IPS DF 6.9 (cell line): ENCODE results near the gene PITX3.
"Not testable (repeated sequence)": the region's sequence is repeated elsewhere in the genome, so short reads cannot be mapped to it uniquely, and the experiment has no call there.

ENCODE experiments used
- DNase-seq: peaks from one replicate; pipeline ENCODE4 v3.0.0-alpha.2; 2013; ENCODE audit warnings: low read depth, low spot score
- H3K27ac ChIP-seq: one replicate; pipeline ENCODE4 v1.5.1; 2013; ENCODE audit warnings: low read length, control low read depth
- H3K27me3 ChIP-seq: 2 replicates; pipeline ENCODE4 v1.6.1; 2013; ENCODE audit warnings: mild to moderate bottlenecking, low read length; ENCODE audit not compliant: control insufficient read depth, insufficient read depth
- H3K36me3 ChIP-seq: 2 replicates; pipeline ENCODE4 v1.6.1; 2013; ENCODE audit warnings: low read length; ENCODE audit not compliant: control insufficient read depth, insufficient read depth
- H3K4me1 ChIP-seq: 2 replicates; pipeline ENCODE4 v1.6.1; 2013; ENCODE audit warnings: low read length; ENCODE audit not compliant: control insufficient read depth, insufficient read depth
- H3K4me3 ChIP-seq: 2 replicates; pipeline ENCODE4 v1.5.1; 2013; ENCODE audit warnings: mild to moderate bottlenecking, low read length
- H3K9me3 ChIP-seq: 2 replicates; pipeline ENCODE4 v1.6.1; 2013; ENCODE audit warnings: low read length, inconsistent platforms; ENCODE audit not compliant: control insufficient read depth, insufficient read depth
- whole genome bisulfite sequencing: extraction: QIAGEN DNeasy Blood & Tissue Kit; methylation state at CpG from one replicate; pipeline ENCODE4 v1.1.7; 2013; ENCODE audit warnings: mixed read lengths, missing lambda C conversion rate; ENCODE audit not compliant: insufficient read length, insufficient coverage; 5-methylcytosine and 5-hydroxymethylcytosine counted together

PITX3 gene

GRCh38 chr10:102202386-102202785 is 38.9 kb downstream of the PITX3 start:
- WGBS = no CpG with 5 or more reads among the region's 1 CpG
- Histone ChIP-seq H3K4me3 (no peak overlapping the region), H3K36me3 (no peaks in the 10 kb centered on the region), H3K27me3 (no peaks in the 10 kb centered on the region), H3K4me1 (no peaks in the 10 kb centered on the region), H3K27ac (no peak overlapping the region), H3K9me3 (peaks cover 2% of the 10 kb centered on the region; the same call in 1 of the 2 replicates)
- DNase-seq = no peak

- no peak for DNase-seq
- Histone ChIP-seq H3K4me3 (no peak overlapping the region), H3K27ac (no peak overlapping the region), H3K9me3 (peaks cover 2% of the 10 kb centered on the region), H3K36me3 (no peaks in the 10 kb centered on the region), H3K27me3 (no peaks in the 10 kb centered on the region), H3K4me1 (no peaks in the 10 kb centered on the region)
- WGBS = no CpG with 5 or more reads among the region's 34 CpGs
Observed at GRCh38 chr10:102200751-102201640, 40.3 kb downstream of the PITX3 start.

- no peak overlapping the region for H3K27ac ChIP-seq
- H3K4me3 ChIP-seq = no peak overlapping the region
- H3K9me3 ChIP-seq = no peaks in the 10 kb centered on the region; the same call in 1 of the 2 replicates
- DNase-seq = no peak
- H3K27me3 ChIP-seq = no peaks in the 10 kb centered on the region
- no CpG with 5 or more reads among the region's 2 CpGs for WGBS
- H3K4me1 ChIP-seq = no peaks in the 10 kb centered on the region
- H3K36me3 ChIP-seq = no peaks in the 10 kb centered on the region
Observed at GRCh38 chr10:102198027-102198426, 43.3 kb downstream of the PITX3 start.

- Histone ChIP-seq H3K27ac (no peak overlapping the region), H3K4me1 (no peaks in the 10 kb centered on the region), H3K27me3 (no peaks in the 10 kb centered on the region), H3K9me3 (no peaks in the 10 kb centered on the region; the same call in 1 of the 2 replicates), H3K36me3 (no peaks in the 10 kb centered on the region), H3K4me3 (no peak overlapping the region)
- WGBS = no CpG with 5 or more reads among the region's 2 CpGs
- DNase-seq = no peak
Observed at GRCh38 chr10:102196893-102197292, 44.4 kb downstream of the PITX3 start.

- H3K4me1 ChIP-seq = no peaks in the 10 kb centered on the region
- H3K4me3 ChIP-seq = no peak overlapping the region
- WGBS = no CpG with 5 or more reads among the region's 6 CpGs
- no peaks in the 10 kb centered on the region; the same call in 1 of the 2 replicates for H3K9me3 ChIP-seq
- no peak for DNase-seq
- no peaks in the 10 kb centered on the region for H3K27me3 ChIP-seq
- H3K27ac ChIP-seq = no peak overlapping the region
- no peaks in the 10 kb centered on the region for H3K36me3 ChIP-seq
Observed at GRCh38 chr10:102195296-102195870, 45.9 kb downstream of the PITX3 start.

GRCh38 chr10:102191956-102192355 is 49.4 kb downstream of the PITX3 start:
- Histone ChIP-seq H3K36me3 (no peaks in the 10 kb centered on the region; the same call in 1 of the 2 replicates), H3K4me1 (no peaks in the 10 kb centered on the region), H3K27me3 (no peaks in the 10 kb centered on the region), H3K4me3 (no peak overlapping the region), H3K9me3 (peaks cover 3% of the 10 kb centered on the region), H3K27ac (no peak overlapping the region)
- DNase-seq = no peak
- no CpG with 5 or more reads among the region's 7 CpGs for whole genome bisulfite sequencing

- H3K36me3 ChIP-seq, H3K4me3 ChIP-seq, H3K27me3 ChIP-seq, H3K9me3 ChIP-seq, H3K27ac ChIP-seq, H3K4me1 ChIP-seq, DNase-seq: not testable (repeated sequence)
- WGBS = no CpG with 5 or more reads among the region's 7 CpGs
Observed at GRCh38 chr10:102188941-102189898, 52.1 kb downstream of the PITX3 start.

- Histone ChIP-seq H3K4me3 (no peak overlapping the region), H3K4me1 (no peaks in the 10 kb centered on the region), H3K9me3 (peaks cover 4% of the 10 kb centered on the region), H3K36me3 (no peaks in the 10 kb centered on the region; the same call in 1 of the 2 replicates), H3K27ac (no peak overlapping the region), H3K27me3 (no peaks in the 10 kb centered on the region)
- no peak for DNase-seq
- no CpG with 5 or more reads among the region's 3 CpGs for WGBS
Observed at GRCh38 chr10:102188298-102188940, 52.9 kb downstream of the PITX3 start.

- H3K4me1 ChIP-seq = no peaks in the 10 kb centered on the region
- DNase-seq = no peak
- no peaks in the 10 kb centered on the region for H3K27me3 ChIP-seq
- no peak overlapping the region for H3K4me3 ChIP-seq
- H3K27ac ChIP-seq = no peak overlapping the region
- no CpG with 5 or more reads among the region's 15 CpGs for WGBS
- H3K36me3 ChIP-seq = no peaks in the 10 kb centered on the region; the same call in 1 of the 2 replicates
- peaks cover 4% of the 10 kb centered on the region for H3K9me3 ChIP-seq
Observed at GRCh38 chr10:102185811-102186527, 55.3 kb downstream of the PITX3 start.
